Heart right ventricle (tissue), 16 donors: ENCODE results near the gene DIAPH3. TPM values are rescaled to one million over a fixed set of nuclear protein-coding genes. Genes with fewer than 3 reads are reported as not detected.

Experiments
- ATAC-seq, 8 donors: fragments of 200-7000 bp; cut with Tn5 transposase; one replicate each; pipeline ENCODE4 v1.9.1; 2020; ENCODE audit warnings: mild to moderate bottlenecking in 8 of 8, moderate library complexity in 8 of 8, moderate number of reproducible peaks in 1 of 8
- DNase-seq, 2 donors: peaks; one replicate each; pipeline ENCODE4 v3.0.0-alpha.2; 2020
- H3K27ac ChIP-seq, 10 donors: fragments of 200-600 bp; sonication (generic) in 2 of 10; one replicate each; pipeline versions ENCODE4 v1.5.0 to v1.8.0; 2020 to 2022; ENCODE audit warnings: mild to moderate bottlenecking in 3 of 10
- H3K27me3 ChIP-seq, 7 donors: fragments of 200-600 bp; one replicate each; pipeline ENCODE4 v1.8.0; 2021 to 2022; ENCODE audit warnings: mild to moderate bottlenecking in 2 of 7
- H3K36me3 ChIP-seq, 9 donors: fragments of 200-600 bp; sonication (generic) in 1 of 9; one replicate each; pipeline versions ENCODE4 v1.5.0 to v1.8.0; 2020 to 2022; ENCODE audit warnings: mild to moderate bottlenecking in 2 of 9
- H3K4me1 ChIP-seq, 9 donors: fragments of 200-600 bp; sonication (generic) in 1 of 9; one replicate each; pipeline versions ENCODE4 v1.5.0 to v1.8.0; 2020 to 2022; ENCODE audit warnings: mild to moderate bottlenecking in 4 of 9
- H3K4me3 ChIP-seq, 10 donors: fragments of 200-600 bp; sonication (generic) in 2 of 10; one replicate each; pipeline versions ENCODE4 v1.5.0 to v1.8.0; 2020 to 2022; ENCODE audit warnings: mild to moderate bottlenecking in 7 of 10, moderate library complexity in 2 of 10
- H3K9me3 ChIP-seq, 11 donors: fragments of 200-600 bp in 10 of 11; sonication (generic) in 2 of 11; one replicate each; pipeline versions ENCODE4 v1.5.0 to v1.8.0; 2013 to 2022; ENCODE audit warnings: mild to moderate bottlenecking in 2 of 11, control low read depth in 1 of 11, moderate library complexity in 1 of 11
- CTCF ChIP-seq, 9 donors: fragments of 200-600 bp; sonication (generic) in 2 of 9; IDR thresholded peaks; one replicate each; pipeline versions ENCODE4 v1.5.0 to v1.8.0; 2021 to 2022; ENCODE audit warnings: antibody characterized with exemption in 9 of 9, mild to moderate bottlenecking in 5 of 9, moderate library complexity in 1 of 9
- WGBS, 2 donors: extraction: QIAGEN DNeasy Blood & Tissue Kit; methylation state at CpG; one replicate each; pipeline ENCODE4 v1.1.7; 2013; ENCODE audit warnings: inconsistent platforms in 1 of 2; 5-methylcytosine and 5-hydroxymethylcytosine counted together
- intact Hi-C, 10 donors: fragments of 100-400 bp; cut with DNase I; formaldehyde crosslinking; loops; one replicate each; pipeline versions ENCODE4 v1.11.1 to v1.14.2; 2022
- polyA plus RNA-seq, 2 donors: library from polyadenylated mRNA; stranded (reverse); fragments of 200-250 nt; gene quantifications; one replicate each; pipeline ENCODE4 v1.2.3, GENCODE V29; 2013
- total RNA-seq, 10 donors: library from RNA; stranded (reverse); fragmentation: NEBNext Ultra II Directional in 3 of 10; extraction: Animal tissue kit (Norgen Biotek cat#: 25700) in 3 of 10; gene quantifications; one replicate each; pipeline versions ENCODE4 v1.2.1 to v1.2.4, GENCODE V29; 2021 to 2023
- donor health status: Arrhythmogenic right ventricular cardiomyopathy.
- donor health status: ischemic (EF 13 %, LVEDD 7.1; RV severe dilation, severe dysfunction).
- donor health status: healthy with polysubstance abuse.
- donor health status: DM: no; HTN: yes; CAD: no.
- donor health status: DM: no; HTN: no; CAD: no.
- donor health status: ischemic (EF 25% LVEDD 6.9; RV normal size, moderate dysfunction).
- donor health status: ischemic (EF 25% LVEDD 5.7; RV mildly dilated, moderate dysfunction).
- donor health status: healthy.
- donor health status: DM: yes; HTN: yes; CAD: no.
- donor health status: Ischemic cardiomyopathy.
- donor health status: ischemic (EF 35%, LVEDD 5.7; RV mildly dilated, moderate dysfunction).
- donor health status: nonischemic (EF 11% LVEDD 7.7; RV severe dilation, severe dysfunction).
- donor health status: DM: yes; HTN: yes; CAD: no.
- donor health status: PGD.
- donor health status: ischemic (EF 29% LVEDD 5.4; RV normal size, mild dysfunction).
- donor health status: nonischemic (EF 23%, LVEDD 6.1; RV moderate dilation, normal function).

DIAPH3 gene
- total and polyA plus RNA-seq, 12 donors: 0.04 to 2.2 (median 0.19) TPM

DNA sequence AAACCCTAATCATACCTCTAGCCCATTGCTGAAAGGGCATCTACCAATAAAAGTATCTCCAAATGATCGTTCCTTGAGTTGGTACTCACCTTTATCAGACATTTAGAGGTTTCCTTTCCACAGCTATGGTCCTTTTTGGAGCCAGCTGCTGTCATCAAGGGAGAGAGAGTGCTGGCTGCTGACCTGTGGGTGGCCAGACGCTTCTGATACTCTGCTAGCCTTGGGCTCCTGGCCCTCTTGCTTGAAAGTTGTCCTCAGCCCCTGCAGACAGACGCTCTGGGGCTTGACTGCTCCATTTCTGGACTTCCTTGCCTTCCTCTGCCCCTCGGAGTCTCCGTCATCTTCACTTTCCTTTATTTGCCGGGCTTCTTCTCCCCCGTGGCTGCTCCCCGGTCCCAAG is 499.1 kb downstream of the DIAPH3 start:
- H3K9me3 ChIP-seq: no peaks in the 10 kb centered on the region
- ATAC-seq (peak in 1 of 8 donors; percentile 11), DNase-seq (no peak)
- no peak overlapping the region for H3K4me3 ChIP-seq
- peak overlapping the region in 2 of 10 donors; percentile 37 to 45 for H3K27ac ChIP-seq
- 46 to 47% methylated on average over 8 of the region's 8 CpGs for WGBS, 2 donors
- no peaks in the 10 kb centered on the region for H3K36me3 ChIP-seq
- H3K27me3 ChIP-seq: no peaks in the 10 kb centered on the region
- intact Hi-C loops: loop anchor here in 1 of 10 donors (10.0 kb wide), 1 partner anchor 130 kb away; no protein-coding TSS in a partner anchor
- peaks cover 0 to 33% (median 17%) of the 10 kb centered on the region in 9 donors for H3K4me1 ChIP-seq
- no peak for TF ChIP-seq CTCF (IDR thresholded peaks at IDR 0.05)

DNA sequence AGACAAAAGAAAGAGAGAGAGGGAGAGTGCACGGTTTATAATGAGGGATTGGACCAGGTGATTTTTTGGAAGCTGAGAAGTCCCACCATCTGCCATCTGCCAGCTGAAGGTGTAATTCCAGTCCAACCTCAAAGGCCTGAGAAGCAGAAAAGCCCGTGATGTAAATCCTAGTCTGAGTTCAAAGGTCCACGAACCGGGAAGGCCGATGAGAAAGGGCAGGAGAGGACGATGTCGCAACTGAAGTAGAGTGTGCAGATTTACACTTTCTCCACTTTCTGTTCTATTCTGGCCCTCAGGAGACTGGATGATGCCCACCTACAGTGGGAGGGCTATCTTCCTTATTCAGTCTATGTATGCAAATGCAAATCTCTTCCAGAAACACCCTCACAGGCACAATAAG is 500.0 kb downstream of the DIAPH3 start:
- H3K9me3 ChIP-seq: no peaks in the 10 kb centered on the region
- no peak for TF ChIP-seq CTCF (IDR thresholded peaks at IDR 0.05)
- ATAC-seq (no peak), DNase-seq (no peak)
- WGBS, 2 donors: 99% methylated on average over 7 of the region's 7 CpGs
- H3K4me1 ChIP-seq: peaks cover 0 to 39% (median 22%) of the 10 kb centered on the region in 9 donors
- intact Hi-C loops: loop anchor here in 1 of 10 donors (10.0 kb wide), 1 partner anchor 129 kb away; no protein-coding TSS in a partner anchor
- no peak overlapping the region for H3K27ac ChIP-seq
- no peaks in the 10 kb centered on the region for H3K36me3 ChIP-seq
- no peaks in the 10 kb centered on the region for H3K27me3 ChIP-seq
- H3K4me3 ChIP-seq: no peak overlapping the region

DNA sequence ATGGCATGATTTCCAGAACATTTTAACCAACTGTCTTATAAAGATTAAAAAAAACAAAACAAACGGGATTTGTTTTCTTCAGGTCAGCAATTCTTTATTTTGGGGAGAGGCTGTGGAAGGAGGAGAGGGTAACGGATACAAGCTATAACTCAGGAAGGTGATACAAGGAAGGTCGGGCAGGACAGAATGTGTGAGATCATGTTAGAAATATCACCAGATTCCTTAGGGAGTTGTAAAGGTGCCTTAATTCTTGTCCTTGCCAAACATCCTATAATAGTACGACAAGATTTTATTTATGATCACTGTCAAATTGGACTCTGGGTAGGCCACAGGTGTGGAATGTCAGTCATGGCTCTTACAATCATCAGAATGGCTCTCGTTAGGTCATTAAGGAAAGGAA is 503.1 kb downstream of the DIAPH3 start:
- DNase-seq: no peak
- no peaks in the 10 kb centered on the region for H3K27me3 ChIP-seq
- no peaks in the 10 kb centered on the region for H3K36me3 ChIP-seq
- no peak overlapping the region for H3K4me3 ChIP-seq
- no peak for TF ChIP-seq CTCF (IDR thresholded peaks at IDR 0.05)
- H3K27ac ChIP-seq: no peak overlapping the region
- intact Hi-C loops: loop anchor here in 1 of 10 donors (10.0 kb wide), 1 partner anchor 126 kb away; no protein-coding TSS in a partner anchor
- 84 to 93% methylated on average over 5 of the region's 5 CpGs for WGBS, 2 donors
- ATAC-seq: no peak
- no peaks in the 10 kb centered on the region for H3K9me3 ChIP-seq
- H3K4me1 ChIP-seq: peaks cover 0 to 25% (median 10%) of the 10 kb centered on the region in 9 donors

DNA sequence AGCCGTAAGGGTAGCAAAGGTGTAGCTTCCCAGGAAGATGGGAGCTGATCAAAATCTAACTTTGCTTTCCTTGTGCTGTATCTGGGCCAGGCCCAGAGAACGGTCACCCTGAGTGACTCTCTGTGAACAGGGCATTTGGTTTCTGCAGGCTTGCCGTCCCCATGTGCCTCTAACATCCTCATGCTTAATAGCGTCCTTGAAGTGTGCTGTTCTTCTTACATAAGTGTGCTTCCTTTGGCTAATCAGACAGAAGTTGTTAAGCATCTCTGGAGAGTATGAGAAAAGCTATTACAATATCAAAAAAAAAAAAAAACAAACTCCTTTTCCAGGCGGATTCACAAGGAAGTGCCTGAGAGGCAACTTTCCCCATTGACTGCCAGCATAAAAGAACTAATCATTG is 503.7 kb downstream of the DIAPH3 start:
- no peak for DNase-seq

More for the DNA sequence above, 503.7 kb downstream of the DIAPH3 start:
- no peak for TF ChIP-seq CTCF (IDR thresholded peaks at IDR 0.05)
- Histone ChIP-seq H3K9me3 (no peaks in the 10 kb centered on the region), H3K27ac (peak overlapping the region in 1 of 10 donors; percentile 10), H3K27me3 (no peaks in the 10 kb centered on the region), H3K4me3 (no peak overlapping the region), H3K4me1 (peaks cover 0 to 19% (median 8%) of the 10 kb centered on the region in 9 donors), H3K36me3 (no peaks in the 10 kb centered on the region)
- WGBS, 2 donors: 65 to 72% methylated on average over 5 of the region's 5 CpGs
- ATAC-seq: peak in 3 of 8 donors; percentile 39 to 59 (median 50)
- intact Hi-C loops: loop anchor here in 1 of 10 donors (10.0 kb wide), 1 partner anchor 125 kb away; no protein-coding TSS in a partner anchor
